Heart right ventricle (tissue), 16 donors: Measurements from ENCODE around the gene IFNL1. TPM values are rescaled to one million over a fixed set of nuclear protein-coding genes. Genes with fewer than 3 reads are reported as not detected.
"Not testable (repeated sequence)": the region's sequence is repeated elsewhere in the genome, so short reads cannot be mapped to it uniquely, and the experiment has no call there.

Experiments
- ATAC-seq, 8 donors: fragments of 200-7000 bp; cut with Tn5 transposase; one replicate each; pipeline ENCODE4 v1.9.1; 2020; ENCODE audit warnings: mild to moderate bottlenecking in 8 of 8, moderate library complexity in 8 of 8, moderate number of reproducible peaks in 1 of 8
- DNase-seq, 2 donors: peaks; one replicate each; pipeline ENCODE4 v3.0.0-alpha.2; 2020
- H3K27ac ChIP-seq, 10 donors: fragments of 200-600 bp; sonication (generic) in 2 of 10; one replicate each; pipeline versions ENCODE4 v1.5.0 to v1.8.0; 2020 to 2022; ENCODE audit warnings: mild to moderate bottlenecking in 3 of 10
- H3K27me3 ChIP-seq, 7 donors: fragments of 200-600 bp; one replicate each; pipeline ENCODE4 v1.8.0; 2021 to 2022; ENCODE audit warnings: mild to moderate bottlenecking in 2 of 7
- H3K36me3 ChIP-seq, 9 donors: fragments of 200-600 bp; sonication (generic) in 1 of 9; one replicate each; pipeline versions ENCODE4 v1.5.0 to v1.8.0; 2020 to 2022; ENCODE audit warnings: mild to moderate bottlenecking in 2 of 9
- H3K4me1 ChIP-seq, 9 donors: fragments of 200-600 bp; sonication (generic) in 1 of 9; one replicate each; pipeline versions ENCODE4 v1.5.0 to v1.8.0; 2020 to 2022; ENCODE audit warnings: mild to moderate bottlenecking in 4 of 9
- H3K4me3 ChIP-seq, 10 donors: fragments of 200-600 bp; sonication (generic) in 2 of 10; one replicate each; pipeline versions ENCODE4 v1.5.0 to v1.8.0; 2020 to 2022; ENCODE audit warnings: mild to moderate bottlenecking in 7 of 10, moderate library complexity in 2 of 10
- H3K9me3 ChIP-seq, 11 donors: fragments of 200-600 bp in 10 of 11; sonication (generic) in 2 of 11; one replicate each; pipeline versions ENCODE4 v1.5.0 to v1.8.0; 2013 to 2022; ENCODE audit warnings: mild to moderate bottlenecking in 2 of 11, control low read depth in 1 of 11, moderate library complexity in 1 of 11
- WGBS, 2 donors: extraction: QIAGEN DNeasy Blood & Tissue Kit; methylation state at CpG; one replicate each; pipeline ENCODE4 v1.1.7; 2013; ENCODE audit warnings: inconsistent platforms in 1 of 2; 5-methylcytosine and 5-hydroxymethylcytosine counted together
- intact Hi-C, 10 donors: fragments of 100-400 bp; cut with DNase I; formaldehyde crosslinking; loops; one replicate each; pipeline versions ENCODE4 v1.11.1 to v1.14.2; 2022
- polyA plus RNA-seq, 2 donors: library from polyadenylated mRNA; stranded (reverse); fragments of 200-250 nt; gene quantifications; one replicate each; pipeline ENCODE4 v1.2.3, GENCODE V29; 2013
- total RNA-seq, 10 donors: library from RNA; stranded (reverse); fragmentation: NEBNext Ultra II Directional in 3 of 10; extraction: Animal tissue kit (Norgen Biotek cat#: 25700) in 3 of 10; gene quantifications; one replicate each; pipeline versions ENCODE4 v1.2.1 to v1.2.4, GENCODE V29; 2021 to 2023
- TF ChIP-seq, protein P1 (sequence below), 9 donors: fragments of 200-600 bp; sonication (generic) in 2 of 9; IDR thresholded peaks; one replicate each; pipeline versions ENCODE4 v1.5.0 to v1.8.0; 2021 to 2022; ENCODE audit warnings: antibody characterized with exemption in 9 of 9, mild to moderate bottlenecking in 5 of 9, moderate library complexity in 1 of 9
- donor health status: Arrhythmogenic right ventricular cardiomyopathy.
- donor health status: ischemic (EF 13 %, LVEDD 7.1; RV severe dilation, severe dysfunction).
- donor health status: healthy with polysubstance abuse.
- donor health status: DM: no; HTN: yes; CAD: no.
- donor health status: DM: no; HTN: no; CAD: no.
- donor health status: ischemic (EF 25% LVEDD 6.9; RV normal size, moderate dysfunction).
- donor health status: ischemic (EF 25% LVEDD 5.7; RV mildly dilated, moderate dysfunction).
- donor health status: healthy.
- donor health status: DM: yes; HTN: yes; CAD: no.
- donor health status: Ischemic cardiomyopathy.
- donor health status: ischemic (EF 35%, LVEDD 5.7; RV mildly dilated, moderate dysfunction).
- donor health status: nonischemic (EF 11% LVEDD 7.7; RV severe dilation, severe dysfunction).
- donor health status: DM: yes; HTN: yes; CAD: no.
- donor health status: PGD.
- donor health status: ischemic (EF 29% LVEDD 5.4; RV normal size, mild dysfunction).
- donor health status: nonischemic (EF 23%, LVEDD 6.1; RV moderate dilation, normal function).

The IFNL1 gene
- total and polyA plus RNA-seq, 12 donors, result not detected

DNA sequence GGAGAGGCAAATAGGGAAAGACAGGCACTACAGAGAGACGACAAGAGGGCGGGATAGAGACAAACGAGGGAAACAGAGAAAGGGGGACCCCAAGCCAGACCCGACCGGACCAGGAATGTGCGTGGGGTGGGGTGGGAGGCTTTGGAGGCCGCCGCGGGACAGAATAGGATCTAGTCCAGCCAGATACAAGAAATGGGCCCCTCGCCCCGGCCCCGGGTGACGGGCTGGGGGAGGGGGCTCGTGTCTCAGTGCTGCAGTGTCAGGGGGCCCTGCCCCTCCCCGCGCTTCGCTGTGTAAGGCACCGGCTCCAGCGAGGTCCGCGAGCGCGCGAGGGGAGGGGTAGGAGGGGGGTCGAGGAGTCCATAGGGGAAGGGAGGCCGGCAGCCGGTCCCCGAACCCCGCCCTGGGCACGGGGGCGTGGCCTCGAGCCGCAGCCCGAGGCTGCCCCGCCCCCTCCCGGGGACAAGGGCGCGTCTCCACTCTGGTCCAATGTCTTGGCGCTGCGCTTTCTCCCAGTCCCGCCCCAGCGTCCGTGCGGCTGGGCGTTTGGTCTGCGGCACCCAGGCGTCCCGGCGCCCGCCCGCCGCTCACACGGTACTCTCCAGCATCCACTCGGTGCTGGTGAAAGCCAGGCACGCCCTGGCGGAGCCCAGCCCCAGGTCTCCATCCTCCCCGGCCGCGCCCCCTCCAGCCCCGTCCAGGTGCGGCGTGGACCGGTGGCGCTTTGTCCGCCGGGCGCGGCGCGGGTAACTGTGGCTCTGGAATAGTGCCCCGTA is 11.0 kb downstream of the IFNL1 start:
- H3K9me3 ChIP-seq, result no peaks in the 10 kb centered on the region
- peaks cover 0 to 9% (median 0%) of the 10 kb centered on the region in 9 donors for H3K36me3 ChIP-seq
- intact Hi-C loops, result loop anchor here in 1 of 10 donors (10.0 kb wide), 1 partner anchor 1332 kb away; no protein-coding TSS in a partner anchor
- no peak overlapping the region for H3K27ac ChIP-seq
- H3K4me1 ChIP-seq, result peaks cover 0 to 15% (median 7%) of the 10 kb centered on the region in 9 donors
- TF ChIP-seq, protein P1, sequence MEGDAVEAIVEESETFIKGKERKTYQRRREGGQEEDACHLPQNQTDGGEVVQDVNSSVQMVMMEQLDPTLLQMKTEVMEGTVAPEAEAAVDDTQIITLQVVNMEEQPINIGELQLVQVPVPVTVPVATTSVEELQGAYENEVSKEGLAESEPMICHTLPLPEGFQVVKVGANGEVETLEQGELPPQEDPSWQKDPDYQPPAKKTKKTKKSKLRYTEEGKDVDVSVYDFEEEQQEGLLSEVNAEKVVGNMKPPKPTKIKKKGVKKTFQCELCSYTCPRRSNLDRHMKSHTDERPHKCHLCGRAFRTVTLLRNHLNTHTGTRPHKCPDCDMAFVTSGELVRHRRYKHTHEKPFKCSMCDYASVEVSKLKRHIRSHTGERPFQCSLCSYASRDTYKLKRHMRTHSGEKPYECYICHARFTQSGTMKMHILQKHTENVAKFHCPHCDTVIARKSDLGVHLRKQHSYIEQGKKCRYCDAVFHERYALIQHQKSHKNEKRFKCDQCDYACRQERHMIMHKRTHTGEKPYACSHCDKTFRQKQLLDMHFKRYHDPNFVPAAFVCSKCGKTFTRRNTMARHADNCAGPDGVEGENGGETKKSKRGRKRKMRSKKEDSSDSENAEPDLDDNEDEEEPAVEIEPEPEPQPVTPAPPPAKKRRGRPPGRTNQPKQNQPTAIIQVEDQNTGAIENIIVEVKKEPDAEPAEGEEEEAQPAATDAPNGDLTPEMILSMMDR (IDR thresholded peaks at IDR 0.05), result no peak
- ATAC-seq (peak in 6 of 8 donors; percentile 28 to 69 (median 46)), DNase-seq (peak in 1 of 2 donors; percentile 25)
- 2 to 17% methylated on average over 46 to 71 of the region's 71 CpGs for WGBS, 2 donors
- peak overlapping the region in 8 of 10 donors; percentile 4 to 42 (median 22) for H3K4me3 ChIP-seq
- peaks cover 13 to 77% (median 64%) of the 10 kb centered on the region in 7 donors for H3K27me3 ChIP-seq

DNA sequence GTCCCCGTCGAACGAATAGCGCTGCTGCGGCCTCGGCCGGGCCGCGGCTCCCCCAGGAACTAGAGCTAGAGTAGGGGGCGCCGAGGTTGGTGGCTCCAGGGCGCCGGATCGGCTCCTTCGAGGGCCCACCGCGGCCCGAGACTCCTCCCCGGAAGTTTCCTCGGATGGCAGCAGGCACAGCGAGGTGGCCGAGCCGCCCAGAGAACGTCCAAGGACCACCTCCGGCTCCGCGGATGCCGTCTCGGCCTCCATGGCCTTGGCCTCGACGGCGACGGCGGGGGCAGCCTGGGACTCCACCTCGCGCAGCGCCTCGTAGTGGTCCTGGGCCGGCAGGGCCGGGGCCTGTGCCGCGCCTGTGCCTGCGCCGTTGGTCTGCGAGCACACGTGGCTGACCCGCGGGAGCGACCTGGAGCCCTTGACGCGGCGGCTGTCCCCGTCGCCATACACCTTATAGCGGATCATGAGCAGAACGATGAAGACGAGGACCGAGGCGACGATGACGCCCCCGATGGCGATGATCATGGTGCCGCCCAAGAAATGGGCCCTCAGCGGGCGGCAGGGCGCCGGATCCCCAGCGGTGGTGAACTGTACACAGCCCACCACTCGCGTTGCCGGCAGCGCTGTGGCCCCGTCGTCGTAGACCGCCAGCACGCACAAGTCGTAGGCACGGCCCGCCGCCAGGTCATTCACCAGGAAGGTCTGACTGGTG is 11.8 kb downstream of the IFNL1 start:
- H3K36me3 ChIP-seq, result peaks cover 0 to 12% (median 0%) of the 10 kb centered on the region in 9 donors
- 5 to 13% methylated on average over 82 of the region's 82 CpGs for WGBS, 2 donors
- H3K27me3 ChIP-seq, result peaks cover 13 to 78% (median 60%) of the 10 kb centered on the region in 7 donors
- intact Hi-C loops, result loop anchor here in 1 of 10 donors (10.0 kb wide), 1 partner anchor 1333 kb away; no protein-coding TSS in a partner anchor
- H3K4me3 ChIP-seq, result peak overlapping the region in 7 of 10 donors; percentile 4 to 42 (median 24)
- ATAC-seq (peak in 1 of 8 donors; percentile 45), DNase-seq (no peak)
- H3K27ac ChIP-seq, result no peak overlapping the region
- peaks cover 0 to 15% (median 7%) of the 10 kb centered on the region in 9 donors for H3K4me1 ChIP-seq
- H3K9me3 ChIP-seq, result no peaks in the 10 kb centered on the region
- TF ChIP-seq, protein P1 (IDR thresholded peaks at IDR 0.05), result no peak

DNA sequence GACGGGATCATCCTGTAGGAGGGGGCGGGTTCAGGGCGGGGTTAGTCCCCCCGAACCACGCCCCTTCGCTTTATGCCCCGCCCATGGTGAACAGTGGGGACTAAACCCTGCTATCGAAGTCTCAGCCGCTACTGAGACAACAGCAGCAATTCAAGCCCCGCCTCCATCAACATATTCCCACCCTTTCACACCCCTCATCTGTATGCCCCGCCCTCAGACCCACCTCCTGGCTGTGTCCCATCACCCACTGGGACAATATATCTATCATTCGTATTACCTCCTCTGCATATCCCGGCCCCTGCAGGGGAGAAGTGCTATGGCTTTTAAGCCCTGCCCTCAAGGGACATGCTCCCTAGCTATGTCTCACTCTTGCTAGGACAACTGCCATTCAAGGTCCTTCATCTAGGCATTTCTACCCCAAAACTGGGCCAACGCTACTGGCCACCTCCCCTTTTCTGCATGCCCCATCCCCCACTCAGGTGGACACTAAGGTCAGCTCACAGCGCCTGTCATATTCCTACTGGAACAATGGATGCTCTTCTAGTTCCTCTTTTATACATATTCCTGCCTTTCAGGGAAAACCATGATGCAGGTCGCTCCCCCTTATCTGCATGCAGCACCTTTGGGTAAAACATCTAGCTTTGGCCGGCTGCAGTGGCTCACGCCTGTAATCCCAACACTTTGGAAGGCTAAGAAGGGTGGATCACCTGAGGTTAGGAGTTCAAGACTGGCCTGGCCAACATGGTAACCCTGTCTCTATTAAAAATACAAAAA is 12.5 kb downstream of the IFNL1 start:
- no peak overlapping the region for H3K27ac ChIP-seq
- H3K4me3 ChIP-seq, result no peak overlapping the region
- DNase-seq, result no peak
- peaks cover 13 to 71% (median 52%) of the 10 kb centered on the region in 7 donors for H3K27me3 ChIP-seq
- H3K9me3 ChIP-seq, result no peaks in the 10 kb centered on the region
- intact Hi-C loops, result loop anchor here in 1 of 10 donors (10.0 kb wide), 1 partner anchor 1334 kb away; no protein-coding TSS in a partner anchor
- TF ChIP-seq, protein P1 (IDR thresholded peaks at IDR 0.05), result no peak
- peaks cover 0 to 19% (median 0%) of the 10 kb centered on the region in 9 donors for H3K36me3 ChIP-seq
- ATAC-seq, result no peak
- H3K4me1 ChIP-seq, result peaks cover 0 to 15% (median 7%) of the 10 kb centered on the region in 9 donors
- 35 to 45% methylated on average over 18 of the region's 18 CpGs for WGBS, 2 donors

DNA sequence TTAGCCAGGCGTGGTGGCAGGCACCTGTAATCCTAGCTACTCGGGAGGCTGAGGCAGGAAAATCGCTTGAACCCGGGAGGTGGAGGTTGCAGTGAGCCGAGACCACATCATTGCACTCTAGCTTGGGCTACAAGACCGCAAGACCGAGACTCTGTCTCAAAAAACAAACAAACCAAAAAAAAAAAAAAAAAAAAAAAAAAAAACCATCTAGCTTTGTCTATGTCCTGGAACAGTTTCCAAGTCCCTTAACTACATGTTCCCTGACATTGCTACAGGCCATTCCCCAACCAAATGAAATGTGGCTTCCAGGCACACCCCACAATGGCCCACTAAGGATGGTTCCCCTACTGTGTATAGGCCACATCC is 13.1 kb downstream of the IFNL1 start:
- not testable (repeated sequence) for H3K27ac ChIP-seq, ATAC-seq, DNase-seq, H3K4me3 ChIP-seq, H3K9me3 ChIP-seq
- peaks cover 13 to 65% (median 46%) of the 10 kb centered on the region in 7 donors for H3K27me3 ChIP-seq
- WGBS, 2 donors, result 95 to 98% methylated on average over 7 of the region's 7 CpGs
- intact Hi-C loops, result loop anchor here in 1 of 10 donors (10.0 kb wide), 1 partner anchor 1334 kb away; no protein-coding TSS in a partner anchor
- peaks cover 0 to 15% (median 7%) of the 10 kb centered on the region in 9 donors for H3K4me1 ChIP-seq
- H3K36me3 ChIP-seq, result peaks cover 0 to 25% (median 0%) of the 10 kb centered on the region in 9 donors
